ENCODE measurements around the gene DAP.
"Not testable (repeated sequence)": the region's sequence is repeated elsewhere in the genome, so short reads cannot be mapped to it uniquely, and the experiment has no call there.

DAP gene

DNA sequence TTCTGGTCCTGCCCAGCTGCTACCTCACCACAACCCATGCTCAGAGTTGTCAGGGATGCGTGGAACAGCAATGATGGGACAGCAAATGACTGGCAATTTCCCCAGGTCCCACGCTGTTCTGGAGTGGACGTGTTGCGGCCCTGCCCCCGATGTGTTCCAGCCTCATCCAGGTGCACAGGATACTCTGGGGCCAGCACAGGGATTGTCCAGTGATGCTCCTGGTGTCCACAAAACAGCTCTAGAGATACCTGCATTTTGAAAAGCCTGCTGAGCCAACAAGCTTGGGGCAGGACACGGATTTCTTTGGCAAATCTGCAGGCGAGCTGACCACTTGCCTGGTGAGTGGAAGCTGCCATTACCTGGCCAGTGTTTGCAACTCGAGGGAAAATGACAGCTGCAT is 108.4 kb downstream of the DAP start:
- DNase-seq = no peak

GRCh38 chr5:10652151-10652550 is 108.9 kb downstream of the DAP start:
- DNase-seq = no peak

DNA sequence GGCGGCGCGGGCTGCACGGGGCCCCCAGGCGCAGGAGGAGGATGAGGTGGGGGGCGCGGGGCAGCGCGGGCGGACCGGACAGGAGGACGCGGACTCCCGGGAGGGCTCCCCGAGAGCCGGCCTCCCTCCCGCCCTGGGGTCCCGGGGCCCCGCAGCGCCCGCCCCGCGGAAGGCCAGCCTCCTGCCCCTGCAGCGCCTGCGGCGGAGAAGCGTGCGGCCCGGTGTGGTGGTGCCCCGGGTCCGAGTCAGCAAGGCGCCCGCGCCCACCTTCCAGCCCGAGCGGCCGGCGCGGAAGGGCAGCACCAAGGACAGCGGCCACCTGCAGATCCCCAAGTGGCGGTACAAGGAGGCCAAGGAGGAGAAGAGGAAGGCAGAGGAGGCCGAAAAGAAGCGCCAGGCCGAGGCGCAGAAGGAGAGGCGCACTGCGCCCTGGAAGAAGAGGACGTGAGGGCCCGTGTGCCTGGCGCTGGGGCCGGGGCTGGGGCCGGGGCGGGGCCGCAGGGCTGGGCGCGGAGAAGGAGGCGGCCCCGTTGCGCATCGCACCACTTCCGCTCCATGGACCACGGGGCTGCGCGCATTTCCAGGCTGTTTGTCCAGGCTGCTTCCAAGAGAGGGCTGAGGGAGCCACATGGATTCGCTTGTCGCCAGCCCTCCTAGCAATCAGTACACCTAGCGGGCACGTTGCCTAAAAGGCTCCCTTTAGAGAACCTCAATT is 111.2 kb downstream of the DAP start:
- DNase-seq = no peak

GRCh38 chr5:10648806-10649665 is 112.0 kb downstream of the DAP start:
- no peak for DNase-seq

DNA sequence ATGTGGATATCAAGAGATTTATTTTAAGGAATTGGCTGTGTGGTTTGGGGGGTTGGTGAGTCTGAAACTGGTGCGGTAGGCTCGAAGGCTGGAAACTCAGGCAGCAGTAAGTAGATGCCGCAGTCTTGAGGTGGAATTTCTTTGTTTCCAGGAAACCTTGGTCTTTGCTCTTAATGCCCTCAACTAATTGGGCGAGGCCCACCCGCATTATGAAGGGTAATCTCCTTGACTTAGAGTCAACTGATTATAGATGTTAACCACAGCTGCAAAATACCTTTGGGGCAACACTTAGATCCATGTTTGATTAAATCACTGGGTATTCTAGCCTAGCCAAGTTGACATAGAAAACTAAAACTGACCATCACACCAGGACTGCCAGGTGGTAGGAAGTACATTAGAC is 113.4 kb downstream of the DAP start:
- no peak for DNase-seq

- DNase-seq = no peak
Observed at GRCh38 chr5:10645671-10646070, 115.4 kb downstream of the DAP start.

DNA sequence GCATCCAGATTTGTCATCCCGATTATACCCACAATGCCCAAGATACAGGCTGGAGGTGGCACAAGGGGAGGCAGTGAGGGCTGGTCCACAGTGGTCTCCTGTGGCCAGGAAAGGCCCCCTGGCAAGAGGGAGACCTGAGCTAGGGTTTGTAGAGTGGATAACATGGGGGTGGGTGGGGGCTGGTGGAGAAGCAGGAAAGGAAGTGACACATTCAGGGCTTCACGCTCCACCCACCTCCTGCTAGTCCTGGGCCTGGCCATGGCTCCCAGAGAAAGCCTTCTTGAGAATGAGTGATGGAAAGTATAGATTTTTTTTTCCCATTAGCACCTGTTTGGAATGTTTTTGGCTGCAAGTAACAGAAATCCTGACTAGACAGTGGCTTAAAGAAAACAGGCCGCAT is 115.9 kb downstream of the DAP start:
- DNase-seq = no peak

DNA sequence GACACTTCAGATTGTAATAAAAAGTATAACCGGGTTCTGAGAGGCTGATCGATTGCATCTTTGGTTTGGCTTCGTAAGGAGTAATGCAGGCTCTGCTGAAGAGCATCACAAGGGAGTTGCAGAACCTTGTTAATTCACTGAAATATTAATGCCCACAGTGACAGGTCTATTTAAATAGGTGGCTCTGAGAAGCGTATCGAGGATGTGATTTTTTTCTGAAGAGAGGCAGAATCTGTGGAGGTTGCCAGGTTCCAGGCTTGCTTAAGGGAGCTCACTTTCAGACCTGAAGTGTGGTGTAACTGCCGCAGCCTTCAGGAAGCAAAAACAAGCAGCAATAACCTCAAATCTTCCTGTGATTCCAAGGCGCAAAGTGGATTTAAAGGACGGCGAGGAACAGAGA is 116.8 kb downstream of the DAP start:
- no peak for DNase-seq

GRCh38 chr5:10642367-10642766 is 118.7 kb downstream of the DAP start:
- DNase-seq = no peak

DNA sequence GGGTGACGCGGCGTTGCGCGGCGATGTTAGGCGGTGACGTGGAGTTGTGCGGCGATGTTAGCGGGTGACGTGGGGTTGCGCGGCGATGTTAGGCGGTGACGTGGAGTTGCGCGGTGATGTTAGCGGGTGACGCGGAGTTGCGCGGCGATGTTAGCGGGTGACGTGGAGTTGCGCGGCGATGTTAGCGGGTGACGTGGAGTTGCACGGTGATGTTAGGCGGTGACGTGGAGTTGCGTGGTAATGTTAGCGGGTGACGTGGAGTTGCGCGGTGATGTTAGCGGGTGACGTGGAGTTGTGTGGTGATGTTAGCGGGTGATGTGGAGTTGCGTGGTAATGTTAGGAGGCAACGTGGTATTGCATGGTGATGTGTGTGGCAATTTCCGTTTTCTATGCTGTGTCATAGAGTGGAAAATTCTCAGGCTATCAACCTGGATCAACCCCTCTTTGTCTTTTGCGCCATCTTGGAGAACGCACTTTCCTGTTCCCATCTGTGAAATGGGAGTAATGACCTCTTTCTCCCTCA is 121.1 kb downstream of the DAP start:
- no peak for DNase-seq

- not testable (repeated sequence) for DNase-seq
Observed at GRCh38 chr5:10638723-10639122, 122.3 kb downstream of the DAP start.

DNA sequence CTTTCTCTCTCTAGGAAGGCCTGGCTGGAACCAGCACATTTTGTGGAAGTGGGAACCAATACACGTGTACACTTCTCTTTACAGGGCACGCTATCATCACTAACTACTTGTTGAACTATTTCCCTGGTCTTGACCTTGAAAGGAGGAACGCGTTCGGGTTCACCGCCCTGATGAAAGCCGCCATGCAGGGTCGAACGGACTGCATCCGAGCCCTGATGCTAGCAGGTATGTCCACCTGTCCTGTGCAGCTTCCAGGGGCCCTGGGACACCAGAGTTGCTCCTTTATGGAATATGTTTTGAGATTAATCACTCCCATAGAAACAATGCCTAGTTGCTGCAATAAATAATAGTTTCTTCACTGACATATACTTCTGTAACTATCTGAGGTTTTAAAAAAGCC is 123.1 kb downstream of the DAP start:
- no peak for DNase-seq

DNA sequence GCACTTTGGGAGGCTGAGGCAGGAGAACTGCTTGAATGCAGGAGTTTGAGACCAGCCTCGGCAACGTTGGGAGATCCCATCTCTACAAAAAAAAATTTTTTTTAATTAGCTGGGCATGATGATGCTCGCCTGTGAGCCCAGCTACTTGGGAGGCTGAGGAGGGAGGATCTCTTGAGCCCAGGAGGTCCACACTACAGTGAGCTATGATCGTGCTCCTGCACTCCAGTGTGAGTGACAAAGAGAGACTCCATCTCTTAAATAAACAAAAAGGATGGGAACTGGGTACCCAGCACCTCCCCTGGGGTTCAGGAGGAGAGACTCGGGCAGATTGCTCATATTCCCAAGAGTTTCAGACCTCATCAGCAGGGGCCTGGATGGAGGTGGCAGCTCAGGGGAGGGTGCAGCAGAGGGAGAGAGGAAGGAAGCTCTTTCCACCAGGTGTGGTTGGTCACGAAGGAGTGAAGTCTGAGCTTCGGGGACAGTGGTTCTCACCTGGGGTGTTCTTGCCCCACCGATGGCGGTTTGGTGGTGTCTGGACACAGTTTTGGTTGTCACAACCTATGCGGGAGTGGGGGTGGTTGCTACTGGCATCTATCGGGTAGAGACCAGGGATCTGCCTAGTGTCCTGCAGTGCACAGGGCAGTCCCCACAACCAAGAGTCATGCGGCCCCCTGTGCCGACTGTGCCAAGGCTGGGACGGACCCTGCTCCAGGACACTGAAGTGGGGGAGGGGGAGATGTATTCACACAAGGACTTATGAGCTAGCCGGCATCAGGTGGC is 124.5 kb downstream of the DAP start:
- no peak for DNase-seq

GRCh38 chr5:10635867-10636350 is 125.1 kb downstream of the DAP start:
- DNase-seq = no peak

DNA sequence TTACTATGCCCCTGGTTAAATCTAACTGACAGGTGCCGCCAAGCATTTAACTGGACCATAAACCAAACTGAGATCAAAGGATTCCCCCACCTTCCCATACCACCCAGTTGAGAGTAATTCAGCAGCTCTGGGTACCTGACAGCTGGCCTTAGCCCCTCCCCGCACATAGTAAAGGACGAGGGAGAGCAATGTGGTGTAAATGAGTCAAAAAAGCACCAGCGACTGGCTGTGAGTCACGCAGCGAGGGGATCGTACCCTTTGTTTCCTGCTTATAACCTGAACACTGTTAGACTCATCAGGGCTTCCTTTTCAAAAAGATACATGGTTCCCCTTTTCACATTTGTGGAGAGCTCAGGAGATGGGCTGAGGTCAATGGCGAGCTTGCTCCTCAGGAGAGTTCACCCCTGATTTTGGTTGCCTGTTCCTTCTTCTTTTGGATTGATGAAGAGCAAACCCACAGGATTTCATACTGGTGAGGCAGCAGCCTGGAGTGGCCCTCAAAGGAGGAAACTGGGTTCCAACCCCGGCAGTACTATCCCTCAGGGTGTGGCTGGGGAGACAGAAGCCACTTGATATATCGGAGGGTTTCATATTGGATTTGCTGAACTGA is 125.7 kb downstream of the DAP start:
- DNase-seq = no peak

GRCh38 chr5:10634562-10634961 is 126.5 kb downstream of the DAP start:
- no peak for DNase-seq

- DNase-seq = no peak
Observed at GRCh38 chr5:10634050-10634449, 127.0 kb downstream of the DAP start.

DNA sequence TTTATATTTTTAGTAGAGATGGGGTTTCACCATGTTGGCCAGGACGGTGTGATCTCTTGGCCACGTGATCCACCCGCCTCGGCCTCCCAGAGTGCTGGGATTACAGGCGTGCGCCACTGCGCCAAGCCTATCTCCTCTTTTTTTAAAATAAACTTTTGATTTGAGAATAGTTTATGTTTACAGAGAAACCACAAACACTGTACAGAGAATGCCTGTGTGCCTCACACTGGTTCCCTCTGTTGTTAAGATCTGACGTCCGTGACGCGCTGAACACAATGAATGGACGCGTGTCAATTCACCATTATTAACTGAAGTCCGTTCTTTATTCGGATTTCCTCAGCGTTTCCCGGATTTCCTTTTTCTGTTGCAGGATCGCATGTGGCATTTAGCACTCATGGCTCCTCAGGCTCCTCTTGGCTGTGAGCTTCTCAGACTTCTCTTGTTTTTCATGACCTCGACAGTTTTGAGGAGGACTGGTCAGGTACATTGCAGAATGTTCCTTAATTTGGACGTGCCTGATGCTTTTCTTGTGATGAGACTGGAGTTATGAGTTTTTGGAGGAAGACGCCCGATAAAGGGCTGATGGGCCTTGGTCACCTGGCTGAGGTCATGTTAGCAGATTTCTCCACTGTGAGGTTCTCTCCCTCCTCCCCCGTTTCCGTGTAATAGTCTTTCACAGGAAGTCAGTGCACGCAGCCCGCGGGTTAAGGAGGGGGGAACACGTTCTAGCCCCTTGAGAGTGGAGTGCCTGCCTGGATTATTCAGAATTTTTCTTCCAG is 127.6 kb downstream of the DAP start:
- DNase-seq = no peak

DNA sequence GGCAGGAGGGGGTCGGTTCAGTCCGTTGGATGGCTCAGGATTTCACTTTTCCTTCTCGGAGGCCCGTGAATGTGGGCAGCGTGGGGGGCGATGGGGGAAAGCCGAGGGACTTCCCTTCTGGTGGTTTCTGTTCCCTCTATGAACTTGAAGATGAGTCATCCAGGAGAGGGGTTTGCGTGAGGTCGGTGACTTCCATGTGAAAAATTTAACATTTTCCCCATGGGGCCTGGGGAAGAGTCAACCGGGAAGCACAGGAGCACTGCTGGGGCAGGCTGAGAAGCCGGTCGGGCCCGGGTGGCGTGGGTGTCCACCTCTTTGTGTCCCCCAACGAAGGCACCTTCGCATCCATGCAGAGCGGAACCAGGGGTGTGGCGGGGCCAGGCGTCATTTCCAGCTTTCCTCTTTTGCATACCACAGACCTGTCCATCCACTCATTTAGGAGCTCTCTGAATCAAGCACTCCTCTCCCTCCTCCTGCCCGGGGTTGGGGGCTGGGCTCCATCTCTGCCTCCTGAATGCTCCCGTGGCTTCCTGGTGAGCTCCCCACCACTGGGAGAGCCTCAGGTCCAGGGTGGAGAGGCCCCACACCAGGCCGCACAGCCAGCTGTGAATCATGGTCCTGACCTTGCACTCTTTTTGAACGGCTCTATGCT is 128.8 kb downstream of the DAP start:
- peak; percentile 35 to 78 for DNase-seq

DNA sequence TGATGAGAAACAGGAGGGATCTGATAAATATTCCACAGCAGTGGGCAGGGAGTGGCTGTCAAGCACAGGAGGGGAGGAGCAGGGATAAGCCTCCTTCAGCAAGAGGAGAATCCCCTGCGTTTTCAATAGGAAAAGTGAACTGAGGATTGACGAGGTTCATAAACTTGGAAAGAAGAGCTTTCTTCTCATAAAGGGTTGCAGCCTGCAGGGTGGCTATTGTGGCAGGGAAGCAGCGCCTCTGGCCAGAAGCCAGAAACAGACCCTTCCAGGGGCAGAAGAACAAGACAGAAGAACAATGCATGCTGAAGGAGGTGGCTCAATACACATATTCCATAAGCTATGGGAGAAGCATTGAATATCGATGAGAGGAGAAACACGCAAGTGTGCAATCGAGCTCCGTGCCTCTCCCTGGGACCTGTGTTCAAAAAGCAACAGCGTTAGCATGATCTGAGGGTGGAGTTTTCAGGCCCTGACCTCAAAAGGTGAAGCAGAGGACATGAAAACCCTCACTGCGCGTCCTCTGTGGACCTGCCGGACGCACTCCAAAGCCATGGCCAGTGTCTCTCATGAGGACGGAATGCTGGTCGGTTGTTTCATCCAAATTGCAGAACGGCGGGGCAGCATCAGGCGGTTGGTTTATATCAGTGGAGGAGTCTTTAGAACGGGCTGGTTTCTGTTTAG is 129.6 kb downstream of the DAP start:
- no peak for DNase-seq

- not testable (repeated sequence) for DNase-seq
Observed at GRCh38 chr5:10630744-10631143, 130.3 kb downstream of the DAP start.
